Measurements from ENCODE around the gene NTNG1. TPM values are rescaled to one million over a fixed set of nuclear protein-coding genes. Genes with fewer than 3 reads are reported as not detected.

Gene NTNG1
- total and polyA plus RNA-seq, 2 of the 13 experiments (the other 11 are each of a cell fraction or from before 2014, with no cell fraction given): not detected

- ATAC-seq (peak; percentile 11), DNase-seq (ENCODE audit: low spot score) (peak; percentile 52), FAIRE-seq (no peak)
- H3K4me3 ChIP-seq (replicated peaks in 1 of 3; ENCODE audit: insufficient read depth in 1 of 3, low read depth in 2 of 3, low read length in 3 of 3): peak overlapping the region in 1 of 3 experiments; percentile 11; a peak in 1 of 6 replicates
- in situ Hi-C loops (cut with HindIII; ENCODE audit: extremely low pct_ligation_motif_present, low pct_unique_long_range_greater_than_20kb): loop anchor here (5.0 kb wide), 1 partner anchor 94 kb away; no protein-coding TSS in a partner anchor
- H3K9ac ChIP-seq (ENCODE audit: insufficient read depth, low read depth, low read length): peak overlapping the region; percentile 46
- CTCF ChIA-PET (ENCODE audit: low intra/inter-chr PET ratio, low total read pairs): no interaction called here
- intact Hi-C loops (cut with micrococcal nuclease; ENCODE audit: unreplicated experiment): loop anchor here (2.0 to 5.0 kb wide), 2 partner anchors 71 to 157 kb away; no protein-coding TSS in a partner anchor
- no peaks in the 10 kb centered on the region for H3K36me3 ChIP-seq (replicated peaks in 1 of 2; ENCODE audit: control insufficient read depth in 1 of 2, insufficient read depth in 2 of 2, low read length in 2 of 2)
- H3K4me1 ChIP-seq (ENCODE audit: insufficient read depth, low read length): peaks cover 67% of the 10 kb centered on the region
- H3K27me3 ChIP-seq (ENCODE audit: control insufficient read depth in 1 of 2, insufficient read depth in 2 of 2, low read length in 2 of 2): no peaks in the 10 kb centered on the region
- H3K27ac ChIP-seq (ENCODE audit: extremely low read length, insufficient read depth, low read length): peak overlapping the region; percentile 74
- H3K79me2 ChIP-seq (ENCODE audit: insufficient read depth, low read length): no peaks in the 10 kb centered on the region
- POLR2A ChIA-PET: interaction anchor here (1.4 to 2.0 kb wide), 2 partner anchors 72 to 157 kb away, joined by 4 to 8 read pairs; no protein-coding TSS in a partner anchor
- H3K9me3 ChIP-seq (ENCODE audit: low read length): no peaks in the 10 kb centered on the region
- 42% methylated on average over 2 of the region's 2 CpGs for WGBS (ENCODE audit: low lambda C conversion rate)
- peak overlapping the region; percentile 45 for H3K4me2 ChIP-seq (ENCODE audit: low read depth, low read length)
- no peak overlapping the region for H2AFZ ChIP-seq (ENCODE audit: low read length)
- H4K20me1 ChIP-seq (ENCODE audit: insufficient read depth, low read length): no peaks in the 10 kb centered on the region
- no TSS peak for BruUV-seq (replicated peaks)
- TF ChIP-seq BCL3 (CRISPR knock-in tag; IDR thresholded peaks at IDR 0.05) (no peak), ZNF710 (CRISPR knock-in tag; IDR thresholded peaks at IDR 0.05; ENCODE audit: borderline replicate concordance) (no peak), ZNF550 (CRISPR knock-in tag; IDR thresholded peaks at IDR 0.05; ENCODE audit: borderline replicate concordance) (no peak), ZEB1 (IDR thresholded peaks at IDR 0.05; ENCODE audit: insufficient replicate concordance, low read depth) (no peak), MIXL1 (CRISPR knock-in tag; IDR thresholded peaks at IDR 0.05) (0 out of 2 replicates have a peak, but pooled peaks have one; percentile 16), HNF4A (CRISPR knock-in tag; IDR thresholded peaks at IDR 0.05) (no peak), SIX1 (CRISPR knock-in tag; IDR thresholded peaks at IDR 0.05; ENCODE audit: borderline replicate concordance) (0 out of 2 replicates have a peak, but pooled peaks have one; percentile 54), SMAD9 (CRISPR knock-in tag; IDR thresholded peaks at IDR 0.05) (no peak), SRSF9 (IDR thresholded peaks at IDR 0.05; ENCODE audit: borderline replicate concordance, insufficient read depth, low read depth, low read length, poor library complexity, severe bottlenecking) (no peak), ZNF790 (CRISPR knock-in tag; IDR thresholded peaks at IDR 0.05; ENCODE audit: borderline replicate concordance) (no peak), ZNF619 (CRISPR knock-in tag; IDR thresholded peaks at IDR 0.05) (no peak), FOXA1 (IDR thresholded peaks at IDR 0.05) (no peak), FOXA1 (CRISPR knock-in tag; IDR thresholded peaks at IDR 0.05) (peak; percentile 47; the same call in 1 of the 2 replicates), ZSCAN12 (CRISPR knock-in tag; IDR thresholded peaks at IDR 0.05) (no peak), ZNF772 (CRISPR knock-in tag; IDR thresholded peaks at IDR 0.05) (no peak), ELF1 (CRISPR knock-in tag; IDR thresholded peaks at IDR 0.05) (no peak), CREB1 (IDR thresholded peaks at IDR 0.05) (no peak), CREB1 (CRISPR knock-in tag; IDR thresholded peaks at IDR 0.05) (no peak), PATZ1 (CRISPR knock-in tag; IDR thresholded peaks at IDR 0.05) (0 out of 2 replicates have a peak, but pooled peaks have one; percentile 15)
Observed at GRCh38 chr1:107525961-107526360, 385.1 kb downstream of the NTNG1 start.
